Spinal cord (tissue), 10 donors: ENCODE measurements around the gene ZNF804B. TPM values are rescaled to one million over a fixed set of nuclear protein-coding genes. Genes with fewer than 3 reads are reported as not detected.

Experiments used
- DNase-seq, 6 donors: peaks; one replicate each; pipeline versions ENCODE4 v3.0.0 to v3.0.0-alpha.2; 2013 to 2015; ENCODE audit warnings: low spot score in 6 of 6, low read depth in 4 of 6
- H3K27ac ChIP-seq: one replicate; pipeline ENCODE4 v1.5.1; 2013; ENCODE audit warnings: low read depth, low read length, control low read depth
- H3K27me3 ChIP-seq: one replicate; pipeline ENCODE4 v1.6.1; 2013; ENCODE audit warnings: low read length; ENCODE audit not compliant: control insufficient read depth, insufficient read depth
- H3K36me3 ChIP-seq: one replicate; pipeline ENCODE4 v1.6.1; 2013; ENCODE audit warnings: low read length; ENCODE audit not compliant: control insufficient read depth, insufficient read depth
- H3K4me1 ChIP-seq: one replicate; pipeline ENCODE4 v1.6.1; 2013; ENCODE audit warnings: low read length; ENCODE audit not compliant: control insufficient read depth, insufficient read depth
- H3K4me3 ChIP-seq: one replicate; pipeline ENCODE4 v1.5.1; 2013; ENCODE audit warnings: low read depth, low read length, control low read depth
- H3K9me3 ChIP-seq: one replicate; pipeline ENCODE4 v1.6.1; 2013; ENCODE audit warnings: low read length; ENCODE audit not compliant: control insufficient read depth, insufficient read depth
- WGBS: methylation state at CpG from one replicate; pipeline ENCODE4 v1.1.5; 2013; ENCODE audit warnings: missing lambda C conversion rate; ENCODE audit not compliant: insufficient coverage; 5-methylcytosine and 5-hydroxymethylcytosine counted together
- polyA plus RNA-seq, 2 donors: library from polyadenylated mRNA; unstranded; fragments of 120-200 nt; gene quantifications; one replicate each; pipeline ENCODE4 v1.2.1, GENCODE V29; 2013; ENCODE audit not compliant: insufficient read length in 2 of 2
- total RNA-seq, 2 donors: library from RNA; depleted of rRNA in 1 of 2; stranded (reverse); fragments of 120-200 nt in 1 of 2; fragments of >200 nt in 1 of 2; gene quantifications; one replicate each; pipeline versions ENCODE4 v1.2.3 to v1.2.4, GENCODE V29; 2013 to 2014
- donor health status: healthy.

Gene ZNF804B
- total and polyA plus RNA-seq, 4 donors = 0.96 to 5.5 (median 2.2) TPM

DNA sequence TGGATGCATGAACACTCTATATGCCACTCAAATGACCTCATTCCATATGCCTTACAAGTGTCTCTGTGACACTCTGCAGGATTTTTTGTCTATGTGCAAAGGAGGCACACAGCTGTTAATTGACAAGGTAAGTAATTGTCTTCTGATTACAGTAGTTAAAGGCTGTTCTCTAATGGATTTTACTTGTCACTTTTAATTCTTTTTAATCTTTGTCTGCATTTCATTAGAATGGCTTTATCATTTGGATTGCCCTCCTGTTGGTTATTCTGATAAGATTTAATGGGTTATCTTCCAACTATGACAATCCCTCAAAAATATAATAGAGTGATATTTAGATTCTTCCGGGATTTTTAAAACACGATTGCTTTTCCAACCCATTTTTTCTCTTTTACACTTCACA, 326.1 kb downstream of the ZNF804B start:
- Histone ChIP-seq H3K9me3 (no peaks in the 10 kb centered on the region), H3K27ac (no peak overlapping the region), H3K4me3 (no peak overlapping the region), H3K4me1 (no peaks in the 10 kb centered on the region), H3K36me3 (no peaks in the 10 kb centered on the region), H3K27me3 (no peaks in the 10 kb centered on the region)
- WGBS = no CpG with 5 or more reads among the region's 2 CpGs
- peak in 1 of 6 donors; percentile 60 for DNase-seq

GRCh38 chr7:89091550-89091949, 332.1 kb downstream of the ZNF804B start:
- no peaks in the 10 kb centered on the region for H3K9me3 ChIP-seq
- DNase-seq = no peak
- WGBS = no CpG with 5 or more reads among the region's 1 CpG
- H3K4me1 ChIP-seq = no peaks in the 10 kb centered on the region
- no peak overlapping the region for H3K4me3 ChIP-seq
- no peaks in the 10 kb centered on the region for H3K36me3 ChIP-seq
- no peaks in the 10 kb centered on the region for H3K27me3 ChIP-seq
- H3K27ac ChIP-seq = no peak overlapping the region

GRCh38 chr7:89094269-89094668, 334.8 kb downstream of the ZNF804B start:
- no peaks in the 10 kb centered on the region for H3K9me3 ChIP-seq
- WGBS = no CpG with 5 or more reads among the region's 3 CpGs
- no peaks in the 10 kb centered on the region for H3K36me3 ChIP-seq
- no peak for DNase-seq
- no peak overlapping the region for H3K4me3 ChIP-seq
- H3K27ac ChIP-seq = no peak overlapping the region
- H3K4me1 ChIP-seq = no peaks in the 10 kb centered on the region
- no peaks in the 10 kb centered on the region for H3K27me3 ChIP-seq

DNA sequence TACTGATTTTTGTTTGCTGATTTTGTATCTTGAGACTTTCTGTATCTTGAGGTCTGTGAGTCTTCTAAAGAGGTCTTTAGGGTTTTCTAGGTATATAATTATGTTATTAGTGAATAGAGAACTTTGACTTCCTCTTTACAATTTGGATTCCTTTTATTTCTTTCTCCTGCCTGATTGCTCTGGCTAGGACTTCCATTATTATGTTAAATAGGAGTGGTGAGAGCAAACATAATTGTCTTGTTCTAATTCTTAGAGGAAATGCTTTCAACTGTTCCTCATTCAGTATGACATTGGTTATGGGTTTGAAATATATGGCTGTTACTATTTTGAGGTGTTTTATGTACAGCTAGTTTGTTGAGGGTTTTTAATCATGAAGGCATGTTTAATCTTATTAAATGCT, 344.1 kb downstream of the ZNF804B start:
- Histone ChIP-seq H3K9me3 (no peaks in the 10 kb centered on the region), H3K4me3 (no peak overlapping the region), H3K27me3 (no peaks in the 10 kb centered on the region), H3K36me3 (no peaks in the 10 kb centered on the region), H3K27ac (no peak overlapping the region), H3K4me1 (no peaks in the 10 kb centered on the region)
- DNase-seq = no peak

- H3K27ac ChIP-seq = no peak overlapping the region
- WGBS = 96% methylated on average over 3 of the region's 6 CpGs
Observed at GRCh38 chr7:89104748-89105685, 345.5 kb downstream of the ZNF804B start.

GRCh38 chr7:89123871-89124270, 364.4 kb downstream of the ZNF804B start:
- Histone ChIP-seq H3K9me3 (no peaks in the 10 kb centered on the region), H3K27ac (no peak overlapping the region), H3K27me3 (no peaks in the 10 kb centered on the region), H3K36me3 (no peaks in the 10 kb centered on the region), H3K4me3 (no peak overlapping the region), H3K4me1 (no peaks in the 10 kb centered on the region)
- DNase-seq = no peak
- 92% methylated on average over 1 of the region's 2 CpGs for WGBS

More at GRCh38 chr7:89104748-89105685, 345.5 kb downstream of the ZNF804B start:
- Histone ChIP-seq H3K9me3 (no peaks in the 10 kb centered on the region), H3K36me3 (no peaks in the 10 kb centered on the region), H3K27me3 (no peaks in the 10 kb centered on the region), H3K4me1 (no peaks in the 10 kb centered on the region), H3K4me3 (no peak overlapping the region)
- no peak for DNase-seq

DNA sequence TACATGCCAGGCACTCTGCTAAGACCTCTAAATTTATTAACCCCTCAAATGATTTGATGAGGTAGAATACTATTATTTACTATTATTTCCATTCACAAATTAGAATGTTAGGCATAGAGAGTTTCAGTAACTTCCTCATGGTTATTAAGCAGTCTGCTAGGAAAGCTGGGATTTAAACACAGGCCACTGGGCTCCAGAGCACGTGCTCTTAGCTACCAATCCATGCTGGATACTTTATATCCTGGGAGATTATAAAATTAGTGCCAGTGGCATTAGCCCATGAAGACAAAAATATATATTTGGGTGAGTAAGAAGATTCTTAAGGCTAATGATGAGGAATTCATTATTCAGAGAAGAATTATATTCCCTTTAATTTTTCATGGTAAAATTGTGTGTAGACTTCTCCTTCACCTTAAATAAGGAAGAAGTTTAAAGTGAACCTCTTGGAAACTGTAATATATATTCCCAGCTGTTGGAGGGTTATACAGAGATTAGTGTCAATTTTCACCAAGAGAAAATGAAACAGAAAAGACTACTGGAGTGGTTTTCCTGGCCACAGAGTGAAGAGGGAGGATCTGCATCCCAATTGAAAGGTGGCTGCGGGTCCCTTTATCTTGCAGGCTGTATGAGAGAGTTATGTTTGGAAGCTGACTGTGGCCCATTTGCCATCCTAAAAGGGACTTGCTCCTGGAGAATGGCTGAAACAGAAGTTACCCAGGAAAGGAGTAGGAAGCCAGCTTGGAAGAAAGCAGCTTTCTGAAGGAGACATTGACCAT, 370.3 kb downstream of the ZNF804B start:
- no peak overlapping the region for H3K27ac ChIP-seq
- H3K27me3 ChIP-seq = no peaks in the 10 kb centered on the region
- no peak overlapping the region for H3K4me3 ChIP-seq
- H3K36me3 ChIP-seq = no peaks in the 10 kb centered on the region
- no peak for DNase-seq
- no peaks in the 10 kb centered on the region for H3K9me3 ChIP-seq
- WGBS = 79% methylated on average over 1 of the region's 2 CpGs
- no peaks in the 10 kb centered on the region for H3K4me1 ChIP-seq

DNA sequence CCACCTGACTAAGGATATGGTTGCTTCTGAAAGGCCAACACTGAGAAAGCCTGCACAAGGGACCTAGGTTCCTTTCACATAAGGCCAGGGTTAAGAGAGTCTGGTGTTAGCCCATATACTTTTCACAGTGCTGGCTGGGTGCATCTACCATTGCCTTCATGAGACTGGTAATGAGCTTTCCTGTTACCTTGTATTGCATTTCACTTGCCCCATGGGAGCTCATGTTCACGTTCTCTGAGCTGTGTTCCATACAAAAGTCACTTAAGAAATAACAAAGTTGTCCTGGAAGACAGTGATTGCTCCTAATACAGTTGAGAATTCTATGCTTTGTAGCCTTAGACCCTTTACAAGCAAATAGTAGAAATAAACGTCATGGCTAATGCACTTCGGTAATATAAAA, 373.9 kb downstream of the ZNF804B start:
- Histone ChIP-seq H3K4me1 (no peaks in the 10 kb centered on the region), H3K9me3 (no peaks in the 10 kb centered on the region), H3K27ac (no peak overlapping the region), H3K4me3 (no peak overlapping the region), H3K27me3 (no peaks in the 10 kb centered on the region), H3K36me3 (no peaks in the 10 kb centered on the region)
- WGBS = no CpG with 5 or more reads among the region's 3 CpGs
- peak in 1 of 6 donors; percentile 4 for DNase-seq

GRCh38 chr7:89133819-89134218, 374.3 kb downstream of the ZNF804B start:
- Histone ChIP-seq H3K36me3 (no peaks in the 10 kb centered on the region), H3K4me3 (no peak overlapping the region), H3K27me3 (no peaks in the 10 kb centered on the region), H3K4me1 (no peaks in the 10 kb centered on the region), H3K9me3 (no peaks in the 10 kb centered on the region), H3K27ac (no peak overlapping the region)
- peak in 1 of 6 donors; percentile 14 for DNase-seq
- WGBS = no CpG with 5 or more reads among the region's 2 CpGs
